ENCODE measurements around the gene MRPS27.

Gene MRPS27

GRCh38 chr5:72319976-72320752, at the start of gene MRPS27, which contains the start of gene PTCD2:
Gene MRPS27, minus strand, starts transcription at chr5:72320240. Its CDS starts 19 bp downstream, at chr5:72320221.
Gene PTCD2, plus strand, starts transcription at chr5:72320373. Its CDS starts 10 bp downstream, at chr5:72320383.
- DNase-seq = peak; percentile 81 to 91 (median 87)

GRCh38 chr5:72369711-72370110, 49.7 kb upstream of the MRPS27 start:
- DNase-seq = no peak

GRCh38 chr5:72369301-72369700, 49.3 kb upstream of the MRPS27 start:
- DNase-seq = no peak

GRCh38 chr5:72368271-72368670, 48.2 kb upstream of the MRPS27 start:
- DNase-seq = no peak

GRCh38 chr5:72366324-72366976, 46.4 kb upstream of the MRPS27 start:
- DNase-seq = peak in 1 of 4 experiments; percentile 1

- no peak for DNase-seq
Measured at GRCh38 chr5:72364951-72365350, 44.9 kb upstream of the MRPS27 start.

GRCh38 chr5:72364171-72364570, 44.1 kb upstream of the MRPS27 start:
- no peak for DNase-seq

GRCh38 chr5:72363166-72363802, 43.2 kb upstream of the MRPS27 start:
- DNase-seq = no peak

GRCh38 chr5:72359886-72360285, 39.8 kb upstream of the MRPS27 start:
- no peak for DNase-seq

- DNase-seq = no peak
Measured at GRCh38 chr5:72358925-72359324, 38.9 kb upstream of the MRPS27 start.

GRCh38 chr5:72356361-72356760, 36.3 kb upstream of the MRPS27 start:
- DNase-seq = no peak

GRCh38 chr5:72355706-72356299, 35.8 kb upstream of the MRPS27 start:
- DNase-seq = no peak

GRCh38 chr5:72353046-72353445, 33.0 kb upstream of the MRPS27 start:
- no peak for DNase-seq

GRCh38 chr5:72352616-72353015, 32.6 kb upstream of the MRPS27 start:
- no peak for DNase-seq

GRCh38 chr5:72351376-72351775, 31.3 kb upstream of the MRPS27 start:
- DNase-seq = no peak

GRCh38 chr5:72347801-72348308, 27.8 kb upstream of the MRPS27 start:
- DNase-seq = no peak

GRCh38 chr5:72346398-72346797, 26.4 kb upstream of the MRPS27 start:
- DNase-seq = no peak

- DNase-seq = no peak
Measured at GRCh38 chr5:72338689-72339209, 18.7 kb upstream of the MRPS27 start.

- no peak for DNase-seq
Measured at GRCh38 chr5:72337159-72337558, 17.1 kb upstream of the MRPS27 start.

- DNase-seq = no peak
Measured at GRCh38 chr5:72330712-72331111, 10.7 kb upstream of the MRPS27 start.

GRCh38 chr5:72328172-72328571, 8.1 kb upstream of the MRPS27 start:
- DNase-seq = no peak

GRCh38 chr5:72326306-72326649, 6.2 kb upstream of the MRPS27 start:
- DNase-seq = no peak
